Measurements from ENCODE around the gene MACC1. TPM values are rescaled to one million over a fixed set of nuclear protein-coding genes. Genes with fewer than 3 reads are reported as not detected.

Gene MACC1
- total RNA-seq, 1 experiment from 2014 or later = 7.9 TPM

- TF ChIP-seq EZH2phosphoT487 (IDR thresholded peaks at IDR 0.05; ENCODE audit: borderline replicate concordance, low read length) (no peak), EZH2 (IDR thresholded peaks at IDR 0.05; ENCODE audit: low read length, unreplicated experiment) (no peak), CTCF (conservative IDR thresholded peaks at IDR 0.05; ENCODE audit: low read depth, low read length) (no peak)
- intact Hi-C loops (cut with micrococcal nuclease) = no loop called here
- no peaks in the 10 kb centered on the region for H3K79me2 ChIP-seq (ENCODE audit: low read length)
- ChIA-PET POLR2A (ENCODE audit: unreplicated experiment) (interaction anchor here (0.6 kb wide), 1 partner anchor 1699 kb away, joined by 3 read pairs; no protein-coding TSS in a partner anchor), CTCF (no interaction called here)
- H2AFZ ChIP-seq (ENCODE audit: low read length) = no peak overlapping the region
- no peaks in the 10 kb centered on the region for H4K20me1 ChIP-seq (ENCODE audit: low read length)
- no peak for DNase-seq
- no peak overlapping the region for H3K9ac ChIP-seq (ENCODE audit: low read length)
- H3K4me2 ChIP-seq (ENCODE audit: low read length) = no peak overlapping the region
- no TSS peak for BruUV-seq (replicated peaks)
- H3F3A ChIP-seq (ENCODE audit: low read length, unreplicated experiment) = peaks cover 6% of the 10 kb centered on the region
- H3K36me3 ChIP-seq (ENCODE audit: low read depth, low read length) = no peaks in the 10 kb centered on the region
- H3K27me3 ChIP-seq (ENCODE audit: low read length) = no peaks in the 10 kb centered on the region
- H3K9me3 ChIP-seq (ENCODE audit: low read length) = no peaks in the 10 kb centered on the region
- H3K9me2 ChIP-seq (replicated peaks; ENCODE audit: low read length) = no peaks in the 10 kb centered on the region
- no peak for ATAC-seq
- no peak overlapping the region for H3K4me3 ChIP-seq (ENCODE audit: low read length)
- H3K4me1 ChIP-seq (ENCODE audit: insufficient read depth, low read length) = peaks cover 46% of the 10 kb centered on the region
- H3K27ac ChIP-seq (ENCODE audit: low read length) = no peak overlapping the region
These were observed 6.2 kb upstream of the MACC1 start for GRCh38 chr7:20223356-20223755.

GRCh38 chr7:20222219-20222828 lies 5.1 kb upstream of the MACC1 start:
- ChIA-PET POLR2A (ENCODE audit: unreplicated experiment) (interaction anchor here (0.6 kb wide), 1 partner anchor 1700 kb away, joined by 3 read pairs; no protein-coding TSS in a partner anchor), CTCF (no interaction called here)
- Histone ChIP-seq H3K27ac (ENCODE audit: low read length) (peak overlapping the region; percentile 98), H3K4me3 (ENCODE audit: low read length) (no peak overlapping the region), H3K4me1 (ENCODE audit: insufficient read depth, low read length) (peaks cover 49% of the 10 kb centered on the region), H3K4me2 (ENCODE audit: low read length) (0 out of 2 replicates have a peak overlapping the region, but pooled peaks have one; percentile 53), H3F3A (ENCODE audit: low read length, unreplicated experiment) (peaks cover 6% of the 10 kb centered on the region), H3K27me3 (ENCODE audit: low read length) (no peaks in the 10 kb centered on the region), H3K36me3 (ENCODE audit: low read depth, low read length) (no peaks in the 10 kb centered on the region), H3K9me3 (ENCODE audit: low read length) (no peaks in the 10 kb centered on the region), H3K9me2 (replicated peaks; ENCODE audit: low read length) (no peaks in the 10 kb centered on the region), H4K20me1 (ENCODE audit: low read length) (no peaks in the 10 kb centered on the region), H2AFZ (ENCODE audit: low read length) (no peak overlapping the region), H3K9ac (ENCODE audit: low read length) (peak overlapping the region; percentile 11; the same call in 1 of the 2 replicates), H3K79me2 (ENCODE audit: low read length) (no peaks in the 10 kb centered on the region)
- BruUV-seq (replicated peaks) = no TSS peak
- intact Hi-C loops (cut with micrococcal nuclease) = no loop called here
- ATAC-seq (no peak), DNase-seq (no peak)
- TF ChIP-seq EZH2phosphoT487 (IDR thresholded peaks at IDR 0.05; ENCODE audit: borderline replicate concordance, low read length) (no peak), EZH2 (IDR thresholded peaks at IDR 0.05; ENCODE audit: low read length, unreplicated experiment) (no peak), CTCF (conservative IDR thresholded peaks at IDR 0.05; ENCODE audit: low read depth, low read length) (no peak)

GRCh38 chr7:20220921-20221547 lies 3.9 kb upstream of the MACC1 start:
- peak; percentile 92 for DNase-seq
- CTCF ChIA-PET = no interaction called here
- intact Hi-C loops (cut with micrococcal nuclease) = loop anchor here (1.0 kb wide), 1 partner anchor 131 kb away; no protein-coding TSS in a partner anchor

More at GRCh38 chr7:20220921-20221547, 3.9 kb upstream of the MACC1 start:
- H3K9ac ChIP-seq (ENCODE audit: low read length) = peak overlapping the region; percentile 81
- peak overlapping the region; percentile 98 for H3K27ac ChIP-seq (ENCODE audit: low read length)
- H3K9me2 ChIP-seq (replicated peaks; ENCODE audit: low read length) = no peaks in the 10 kb centered on the region
- no peak overlapping the region; the same call in 1 of the 2 replicates for H3K4me3 ChIP-seq (ENCODE audit: low read length)
- H3K27me3 ChIP-seq (ENCODE audit: low read length) = no peaks in the 10 kb centered on the region
- peak; percentile 37 for ATAC-seq
- H2AFZ ChIP-seq (ENCODE audit: low read length) = no peak overlapping the region
- H4K20me1 ChIP-seq (ENCODE audit: low read length) = no peaks in the 10 kb centered on the region
- H3F3A ChIP-seq (ENCODE audit: low read length, unreplicated experiment) = peaks cover 6% of the 10 kb centered on the region
- no peaks in the 10 kb centered on the region for H3K36me3 ChIP-seq (ENCODE audit: low read depth, low read length)
- H3K9me3 ChIP-seq (ENCODE audit: low read length) = no peaks in the 10 kb centered on the region
- POLR2A ChIA-PET (ENCODE audit: unreplicated experiment) = interaction anchor here (0.7 kb wide), 1 partner anchor 88 kb away, joined by 4 read pairs; no protein-coding TSS in a partner anchor
- TF ChIP-seq EZH2phosphoT487 (IDR thresholded peaks at IDR 0.05; ENCODE audit: borderline replicate concordance, low read length) (no peak), EZH2 (IDR thresholded peaks at IDR 0.05; ENCODE audit: low read length, unreplicated experiment) (no peak), CTCF (conservative IDR thresholded peaks at IDR 0.05; ENCODE audit: low read depth, low read length) (no peak)
- H3K4me1 ChIP-seq (ENCODE audit: insufficient read depth, low read length) = peaks cover 58% of the 10 kb centered on the region
- no TSS peak for BruUV-seq (replicated peaks)
- H3K79me2 ChIP-seq (ENCODE audit: low read length) = peaks cover 10% of the 10 kb centered on the region
- peak overlapping the region; percentile 77 for H3K4me2 ChIP-seq (ENCODE audit: low read length)

All from PC-3 (cell line).